Measurements from ENCODE around the gene SPATA1. TPM values are rescaled to one million over a fixed set of nuclear protein-coding genes. Genes with fewer than 3 reads are reported as not detected.

SPATA1 gene
- total RNA-seq, 4 donors from 2014 or later, result 0.13 TPM; not detected in 3

- no peak for DNase-seq (ENCODE audit: low spot score in 2 of 2)
- intact Hi-C loops (cut with DNase I; ENCODE audit: low total_unique reads), result no loop called here
- 65 to 66% methylated on average over 3 of the region's 3 CpGs for WGBS, 2 donors
- H3K4me3 ChIP-seq (ENCODE audit: low read depth, poor library complexity, severe bottlenecking), result no peak overlapping the region
- TF ChIP-seq POLR2A (IDR thresholded peaks at IDR 0.05) (no peak), CTCF (IDR thresholded peaks at IDR 0.05) (no peak)
Measured at GRCh38 chr1:84510668-84511067, 4.5 kb downstream of the SPATA1 start.

- DNase-seq (ENCODE audit: low spot score in 2 of 2), result no peak
- H3K4me3 ChIP-seq (ENCODE audit: low read depth, poor library complexity, severe bottlenecking), result no peak overlapping the region
- intact Hi-C loops (cut with DNase I; ENCODE audit: low total_unique reads), result no loop called here
- TF ChIP-seq CTCF (IDR thresholded peaks at IDR 0.05) (no peak), POLR2A (IDR thresholded peaks at IDR 0.05) (no peak)
Measured at GRCh38 chr1:84524590-84524989, 18.4 kb downstream of the SPATA1 start.

DNA sequence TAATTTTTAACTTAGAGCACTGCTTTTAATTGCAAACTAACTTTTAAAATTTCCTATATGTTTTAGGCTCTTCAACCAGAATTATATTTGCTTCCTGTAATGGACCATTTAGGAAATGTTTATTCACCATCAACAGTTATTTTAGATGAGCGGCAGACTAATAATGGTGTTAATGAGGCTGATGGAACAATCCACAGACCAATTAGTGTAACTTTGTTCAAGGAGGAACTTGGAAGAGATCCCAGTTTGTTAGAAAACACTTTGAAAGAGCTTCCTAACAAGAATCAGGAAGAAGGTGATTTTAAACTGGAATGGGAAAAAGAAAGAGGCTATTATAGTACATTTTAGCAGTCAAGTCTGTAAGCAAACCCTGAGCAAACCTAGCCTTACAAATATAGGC is 19.6 kb downstream of the SPATA1 start:
- WGBS, 2 donors, result 77 to 79% methylated on average over 1 of the region's 1 CpG
- no peak for TF ChIP-seq CTCF (IDR thresholded peaks at IDR 0.05)
- no peak for TF ChIP-seq POLR2A (IDR thresholded peaks at IDR 0.05)
- no peak overlapping the region for H3K4me3 ChIP-seq (ENCODE audit: low read depth, poor library complexity, severe bottlenecking)
- intact Hi-C loops (cut with DNase I; ENCODE audit: low total_unique reads), result no loop called here
- no peak for DNase-seq (ENCODE audit: low spot score in 2 of 2)

DNA sequence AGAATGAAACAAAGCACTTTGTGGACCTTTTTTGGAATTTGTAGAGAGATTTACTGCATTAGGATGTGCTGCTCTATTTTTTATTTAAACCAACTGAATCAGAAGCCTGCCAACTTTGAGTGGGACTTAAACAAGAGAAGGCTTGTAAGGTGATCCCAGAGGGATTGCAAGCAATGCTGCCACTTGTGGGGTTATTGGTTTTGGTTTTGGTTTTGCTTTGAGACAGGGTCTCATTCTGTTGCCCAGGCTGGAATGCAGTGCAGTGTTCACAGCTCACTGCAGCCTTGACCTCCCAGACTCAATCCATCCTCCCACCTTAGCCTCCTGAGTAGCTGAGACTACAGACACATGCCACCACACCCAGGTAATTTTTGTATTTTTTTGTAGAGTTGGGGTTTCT is 32.4 kb downstream of the SPATA1 start:
- TF ChIP-seq CTCF (IDR thresholded peaks at IDR 0.05) (no peak), POLR2A (IDR thresholded peaks at IDR 0.05) (no peak)
- DNase-seq (ENCODE audit: low spot score in 2 of 2), result no peak
- no peak overlapping the region for H3K4me3 ChIP-seq (ENCODE audit: low read depth, poor library complexity, severe bottlenecking)
- intact Hi-C loops (cut with DNase I; ENCODE audit: low total_unique reads), result no loop called here

DNA sequence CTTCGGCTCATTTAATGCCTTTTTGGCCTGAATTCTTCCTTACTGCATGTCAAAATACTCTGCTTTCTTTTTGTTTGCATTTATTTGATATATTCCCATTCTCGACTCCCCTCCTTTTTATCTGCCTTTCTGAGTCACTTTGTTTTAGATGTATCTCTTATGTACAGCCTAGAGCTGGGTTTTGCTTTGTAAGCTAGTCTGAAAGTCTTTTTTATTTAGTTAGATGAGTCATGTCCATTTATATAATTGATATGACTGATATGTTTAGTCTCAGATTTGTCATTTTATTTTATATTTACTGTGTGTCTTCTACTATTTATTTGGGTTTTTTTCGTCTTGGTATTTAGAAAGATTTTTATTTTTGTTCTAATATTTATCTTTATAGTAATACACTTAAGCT is 33.8 kb downstream of the SPATA1 start:
- H3K4me3 ChIP-seq (ENCODE audit: low read depth, poor library complexity, severe bottlenecking), result no peak overlapping the region
- DNase-seq (ENCODE audit: low spot score in 2 of 2), result no peak
- TF ChIP-seq POLR2A (IDR thresholded peaks at IDR 0.05) (no peak), CTCF (IDR thresholded peaks at IDR 0.05) (no peak)

GRCh38 chr1:84540759-84541158 is 34.6 kb downstream of the SPATA1 start:
- no peak overlapping the region for H3K4me3 ChIP-seq (ENCODE audit: low read depth, poor library complexity, severe bottlenecking)
- no peak for DNase-seq (ENCODE audit: low spot score in 2 of 2)
- intact Hi-C loops (cut with DNase I; ENCODE audit: low total_unique reads), result no loop called here
- TF ChIP-seq CTCF (IDR thresholded peaks at IDR 0.05) (no peak), POLR2A (IDR thresholded peaks at IDR 0.05) (no peak)
- WGBS, 2 donors, result 25 to 26% methylated on average over 1 of the region's 1 CpG

More for the DNA sequence above, 33.8 kb downstream of the SPATA1 start:
- intact Hi-C loops (cut with DNase I; ENCODE audit: low total_unique reads), result no loop called here
- 78 to 90% methylated on average over 3 of the region's 3 CpGs for WGBS, 2 donors

All from lower leg skin (tissue), 4 donors.